SJCRH30 (cell line): ENCODE measurements around the gene LRRC2. TPM values are rescaled to one million over a fixed set of nuclear protein-coding genes. Genes with fewer than 3 reads are reported as not detected.

Experiments used
- DNase-seq, 2 experiments: peaks; one replicate each; pipeline ENCODE4 v3.0.0-alpha.2; 2015 to 2020
- H3K27ac ChIP-seq: fragments of 250-450 bp; sonication (Bioruptor Pico); 2 replicates; pipeline ENCODE4 v1.5.1; 2020; ENCODE audit warnings: mild to moderate bottlenecking, moderate library complexity
- H3K27me3 ChIP-seq: fragments of 250-450 bp; sonication (Bioruptor Pico); 2 replicates; pipeline ENCODE4 v1.5.1; 2020; ENCODE audit warnings: mild to moderate bottlenecking, moderate library complexity
- H3K36me3 ChIP-seq: fragments of 250-450 bp; sonication (Bioruptor Pico); 2 replicates; pipeline ENCODE4 v1.5.1; 2020; ENCODE audit warnings: mild to moderate bottlenecking, moderate library complexity
- H3K4me1 ChIP-seq: fragments of 250-450 bp; sonication (Bioruptor Pico); 2 replicates; pipeline ENCODE4 v1.5.1; 2020; ENCODE audit warnings: mild to moderate bottlenecking, moderate library complexity
- H3K4me3 ChIP-seq: fragments of 250-450 bp; sonication (Bioruptor Pico); 2 replicates; pipeline ENCODE4 v1.5.1; 2020; ENCODE audit warnings: mild to moderate bottlenecking, moderate library complexity
- H3K9me3 ChIP-seq: fragments of 250-450 bp; sonication (Bioruptor Pico); replicated peaks from 2 replicates; pipeline ENCODE4 v1.5.1; 2020; ENCODE audit warnings: mild to moderate bottlenecking, moderate library complexity
- total RNA-seq: library from RNA; depleted of rRNA; stranded (reverse); fragments of >200 nt; shearing (Covaris generic); gene quantifications from 2 replicates; pipeline ENCODE4 v1.2.3, GENCODE V29; 2014; rRNA removed

The LRRC2 gene, protein sequence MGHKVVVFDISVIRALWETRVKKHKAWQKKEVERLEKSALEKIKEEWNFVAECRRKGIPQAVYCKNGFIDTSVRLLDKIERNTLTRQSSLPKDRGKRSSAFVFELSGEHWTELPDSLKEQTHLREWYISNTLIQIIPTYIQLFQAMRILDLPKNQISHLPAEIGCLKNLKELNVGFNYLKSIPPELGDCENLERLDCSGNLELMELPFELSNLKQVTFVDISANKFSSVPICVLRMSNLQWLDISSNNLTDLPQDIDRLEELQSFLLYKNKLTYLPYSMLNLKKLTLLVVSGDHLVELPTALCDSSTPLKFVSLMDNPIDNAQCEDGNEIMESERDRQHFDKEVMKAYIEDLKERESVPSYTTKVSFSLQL
- not detected in 2 replicates for total RNA-seq

DNA sequence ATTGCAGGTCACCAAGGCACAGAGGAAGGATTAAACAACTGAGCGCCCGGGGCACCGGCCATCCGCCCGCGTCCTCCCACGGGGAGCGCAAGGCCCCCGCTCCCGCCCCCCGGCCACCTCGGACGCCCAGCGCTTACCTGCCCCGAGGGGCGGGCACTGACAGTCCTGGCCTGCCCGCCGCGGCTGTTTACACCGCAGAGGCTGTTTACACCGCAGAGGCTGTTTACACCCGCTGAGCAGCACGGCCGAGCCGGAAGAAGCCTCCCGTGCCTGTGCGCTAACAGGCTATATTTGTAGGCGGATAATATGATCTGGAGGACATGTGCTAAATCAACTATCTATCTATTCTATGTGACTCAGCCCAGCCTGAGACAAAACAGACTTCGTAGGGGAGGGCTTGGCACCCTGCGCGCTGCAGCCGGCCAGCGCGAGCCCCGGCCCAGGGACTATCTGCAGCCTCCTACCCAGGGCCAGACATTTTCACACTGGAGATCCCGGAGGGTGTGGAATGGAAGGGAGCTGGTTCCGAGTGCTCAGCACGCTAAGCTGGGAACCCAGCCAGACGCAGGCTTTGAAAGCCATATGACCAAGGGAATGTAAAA, at the start of gene LRRC2:
Gene LRRC2, minus strand, starts transcription at position 263 of the 602 bp plus-strand sequence. CDS start 14,711 bp downstream, outside the sequence.
- Histone ChIP-seq H3K27me3 (no peaks in the 10 kb centered on the region), H3K9me3 (no peaks in the 10 kb centered on the region), H3K4me3 (no peak within 1 kb of the TSS), H3K36me3 (no peaks in the 10 kb centered on the region), H3K4me1 (no peaks in the 10 kb centered on the region), H3K27ac (no peak within 1 kb of the TSS)
- no peak for DNase-seq

DNA sequence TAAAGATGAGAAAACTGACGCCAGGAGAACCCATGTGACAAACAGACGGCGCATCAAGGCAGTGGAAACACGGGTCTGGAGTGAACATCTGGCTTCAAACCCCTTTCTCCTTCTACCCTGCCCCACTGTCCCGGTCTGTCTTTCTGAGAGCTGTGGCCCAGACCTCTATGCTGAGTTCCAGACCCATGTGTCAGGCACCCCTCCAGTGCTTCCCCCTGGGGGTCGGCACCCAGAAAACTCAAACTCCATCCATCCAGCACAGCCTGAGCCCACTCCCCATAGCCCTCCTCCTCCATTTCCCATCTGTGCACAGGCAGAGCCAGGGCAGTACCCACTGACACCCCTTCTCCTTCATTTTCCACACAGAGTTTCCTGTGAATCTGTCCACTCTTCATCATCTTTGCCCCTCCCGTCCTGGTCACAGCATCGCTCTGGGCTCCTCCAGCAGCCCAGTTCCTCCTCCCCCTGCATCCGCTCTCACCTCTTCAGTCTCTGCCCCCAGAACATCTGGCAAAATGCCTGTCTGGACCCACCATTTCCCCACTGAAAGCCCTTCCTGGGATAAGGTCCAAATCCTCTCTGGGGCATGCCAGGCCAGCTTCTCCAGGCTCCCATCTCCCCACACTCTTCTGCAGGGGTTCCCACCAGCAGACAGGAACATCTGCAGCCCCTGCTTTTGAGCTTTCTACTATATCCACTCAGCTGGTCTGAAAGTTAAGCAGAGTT, 49.1 kb upstream of the LRRC2 start:
- no peak for DNase-seq
- Histone ChIP-seq H3K27ac (no peak overlapping the region), H3K27me3 (no peaks in the 10 kb centered on the region), H3K9me3 (no peaks in the 10 kb centered on the region), H3K4me3 (no peak overlapping the region), H3K36me3 (no peaks in the 10 kb centered on the region), H3K4me1 (peaks cover 4% of the 10 kb centered on the region; the same call in 1 of the 2 replicates)

DNA sequence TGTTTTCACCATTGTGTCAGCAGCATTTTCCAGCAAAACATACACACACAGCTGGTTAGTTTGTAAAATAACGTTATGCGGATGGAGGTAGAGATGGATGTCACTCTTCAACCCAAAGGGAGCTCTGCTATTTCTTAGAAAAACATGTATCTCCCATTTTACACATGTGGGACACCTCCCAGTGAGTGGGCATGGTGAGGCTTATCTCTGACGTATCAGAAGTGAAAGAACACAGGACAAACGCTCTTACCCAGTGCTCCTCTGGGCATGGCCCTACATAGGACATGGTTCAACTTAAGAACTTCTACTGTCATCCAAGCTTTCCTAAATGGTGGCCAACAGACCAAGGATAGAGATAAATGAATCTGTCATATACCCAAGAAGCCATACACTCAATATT, 48.3 kb upstream of the LRRC2 start:
- Histone ChIP-seq H3K36me3 (no peaks in the 10 kb centered on the region), H3K27ac (no peak overlapping the region), H3K27me3 (no peaks in the 10 kb centered on the region), H3K9me3 (no peaks in the 10 kb centered on the region), H3K4me3 (no peak overlapping the region), H3K4me1 (peaks cover 4% of the 10 kb centered on the region; the same call in 1 of the 2 replicates)
- DNase-seq: no peak

DNA sequence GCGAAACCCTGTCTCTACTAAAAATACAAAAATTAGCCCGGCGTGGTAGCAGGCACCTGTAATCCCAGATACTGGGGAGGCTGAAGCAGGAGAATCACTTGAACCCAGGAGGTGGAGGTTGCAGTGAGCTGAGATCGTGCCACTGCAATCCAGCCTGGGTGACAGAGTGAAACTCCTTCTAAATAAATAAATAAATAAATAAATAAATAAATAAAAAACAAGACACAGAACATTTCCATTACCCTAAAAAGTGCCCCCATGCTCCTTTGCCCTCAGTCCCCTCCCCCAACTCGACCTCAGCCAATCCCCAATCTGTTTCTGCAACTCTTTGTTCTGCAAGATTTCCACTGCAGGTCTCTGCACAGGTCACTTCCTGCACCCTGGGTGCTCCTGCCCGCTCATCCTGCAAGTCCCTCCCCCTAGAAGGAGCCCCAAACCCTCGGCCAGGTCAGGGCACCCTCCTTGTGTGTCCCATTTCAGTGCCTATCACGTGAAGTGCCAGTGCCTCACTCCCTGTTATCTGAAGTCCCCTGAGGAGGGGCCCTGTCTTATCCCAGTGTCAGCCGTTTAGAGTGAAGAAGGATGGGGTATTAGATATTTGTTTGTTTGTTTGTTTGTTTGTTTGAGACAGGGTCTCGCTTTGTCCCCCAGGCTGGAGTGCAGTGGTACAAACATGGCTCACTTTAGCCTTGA, 47.4 kb upstream of the LRRC2 start:
- H3K27me3 ChIP-seq: no peaks in the 10 kb centered on the region
- no peaks in the 10 kb centered on the region for H3K9me3 ChIP-seq
- no peak for DNase-seq
- no peaks in the 10 kb centered on the region for H3K36me3 ChIP-seq
- peaks cover 4% of the 10 kb centered on the region; the same call in 1 of the 2 replicates for H3K4me1 ChIP-seq
- no peak overlapping the region for H3K4me3 ChIP-seq
- H3K27ac ChIP-seq: no peak overlapping the region

DNA sequence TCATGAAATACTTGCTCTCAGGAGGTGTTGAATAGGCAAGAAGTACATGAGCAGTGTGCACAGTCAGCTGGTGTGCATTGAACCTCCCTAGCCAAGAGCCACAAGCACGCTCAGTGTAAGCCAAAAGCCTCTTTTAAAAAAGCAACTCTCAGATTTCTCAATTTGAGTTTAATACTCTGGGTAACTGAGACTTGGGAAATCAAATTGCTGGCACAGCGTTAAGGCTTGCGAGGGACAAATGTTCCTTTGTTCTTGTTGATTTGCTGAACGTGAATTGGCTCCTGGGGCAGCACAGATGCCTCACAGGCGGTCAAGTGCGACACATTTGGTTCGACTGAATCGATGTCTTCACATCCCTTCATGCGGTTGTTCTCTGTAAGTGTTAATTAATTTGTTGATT, 46.2 kb upstream of the LRRC2 start, which contains the start of gene FAM240A:
Gene FAM240A, plus strand, starts transcription at position 202 of the 400 bp plus-strand sequence. Its CDS starts 159 bp downstream, at position 361.
- Histone ChIP-seq H3K9me3 (no peaks in the 10 kb centered on the region), H3K27me3 (no peaks in the 10 kb centered on the region), H3K4me1 (peaks cover 4% of the 10 kb centered on the region; the same call in 1 of the 2 replicates), H3K36me3 (no peaks in the 10 kb centered on the region), H3K27ac (no peak within 1 kb of the TSS), H3K4me3 (no peak within 1 kb of the TSS)
- peak in 1 of 2 experiments; percentile 49 for DNase-seq

DNA sequence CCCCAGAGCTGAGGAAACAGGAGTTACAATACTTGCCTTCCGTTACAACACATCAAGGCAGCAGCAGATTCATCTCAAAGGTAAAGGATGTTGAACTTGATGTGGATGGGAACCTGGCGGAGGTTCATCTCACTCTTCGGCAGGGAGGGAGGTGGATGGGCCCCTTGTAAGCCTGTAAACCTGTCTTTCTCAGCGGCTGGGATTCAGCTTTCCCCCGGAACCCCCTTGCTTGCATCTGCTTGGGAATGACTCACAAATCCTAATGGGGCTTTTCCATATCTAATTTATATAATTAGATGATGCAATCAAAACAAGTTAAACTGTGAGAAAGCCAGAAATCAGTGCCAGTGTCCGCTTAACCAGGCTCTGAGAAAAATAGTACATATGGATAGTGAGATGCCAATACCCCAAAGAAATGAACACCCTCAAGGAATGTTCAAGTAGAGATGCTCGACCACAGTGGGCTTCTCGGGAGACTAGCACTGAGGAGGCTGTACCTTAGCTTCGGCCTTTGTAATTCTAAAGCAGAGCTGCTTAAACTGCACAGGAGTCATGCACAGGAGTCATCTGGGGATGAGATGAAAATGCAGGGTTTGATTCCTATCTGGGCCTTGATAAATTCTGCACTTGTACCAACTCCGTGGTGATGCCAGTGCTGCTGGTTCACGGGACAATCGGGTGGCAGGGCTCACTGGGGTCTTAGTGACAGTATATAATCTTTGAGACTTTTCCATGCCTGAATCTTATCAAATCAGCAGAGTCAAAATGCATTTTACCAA, 44.0 kb upstream of the LRRC2 start:
- H3K27me3 ChIP-seq: no peaks in the 10 kb centered on the region
- no peak for DNase-seq
- H3K27ac ChIP-seq: no peak overlapping the region
- no peaks in the 10 kb centered on the region for H3K9me3 ChIP-seq
- H3K36me3 ChIP-seq: no peaks in the 10 kb centered on the region
- peaks cover 4% of the 10 kb centered on the region; the same call in 1 of the 2 replicates for H3K4me1 ChIP-seq
- no peak overlapping the region for H3K4me3 ChIP-seq

DNA sequence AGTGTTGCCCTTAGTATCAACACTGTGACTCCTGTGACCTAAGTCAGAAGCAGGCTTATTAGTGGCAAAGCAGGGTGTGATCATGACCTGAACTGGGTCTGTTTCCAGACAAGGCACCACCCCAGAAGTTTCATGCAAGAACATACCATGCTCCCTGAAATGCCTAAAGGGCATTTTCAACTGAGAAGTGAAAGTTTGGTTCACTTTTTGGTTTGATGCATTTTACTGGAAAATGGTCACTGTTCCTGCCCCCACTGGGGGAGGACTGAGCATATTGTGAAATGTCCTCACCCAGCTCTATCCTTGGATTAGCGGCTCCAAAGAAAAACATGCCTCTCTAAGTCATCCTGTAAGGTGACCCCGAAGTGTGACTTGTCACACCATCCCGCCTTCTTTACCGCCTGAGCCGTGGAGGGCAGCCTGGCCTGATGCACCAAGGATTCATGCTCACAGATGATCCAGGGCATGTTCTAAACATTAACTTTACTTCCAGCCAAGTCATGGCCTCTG, 43.2 kb upstream of the LRRC2 start:
- DNase-seq: no peak
- H3K4me1 ChIP-seq: peaks cover 4% of the 10 kb centered on the region; the same call in 1 of the 2 replicates
- no peak overlapping the region for H3K4me3 ChIP-seq
- H3K36me3 ChIP-seq: no peaks in the 10 kb centered on the region
- H3K27me3 ChIP-seq: no peaks in the 10 kb centered on the region
- H3K27ac ChIP-seq: no peak overlapping the region
- H3K9me3 ChIP-seq: no peaks in the 10 kb centered on the region

DNA sequence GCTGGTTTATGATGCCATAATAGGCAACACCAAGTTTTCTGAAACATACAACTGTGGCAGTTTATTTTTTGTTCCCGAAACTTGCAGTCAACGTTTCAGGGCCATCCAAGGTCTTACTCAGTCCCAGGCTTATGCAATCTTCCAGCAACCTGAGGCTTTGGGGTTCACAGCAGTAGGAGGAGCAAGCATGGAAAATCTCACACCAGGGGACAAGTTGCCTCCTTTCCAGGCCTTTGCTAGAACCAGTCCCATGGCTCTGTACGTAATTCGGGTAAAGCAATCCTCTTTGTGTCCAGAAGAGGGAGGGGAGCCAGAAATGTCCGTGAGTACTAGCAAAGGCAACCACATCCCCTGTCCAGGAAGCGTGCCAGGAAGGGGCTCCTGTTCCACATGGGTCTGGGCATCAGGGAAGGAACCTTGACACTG, 41.5 kb upstream of the LRRC2 start:
- no peak overlapping the region for H3K4me3 ChIP-seq
- H3K4me1 ChIP-seq: peaks cover 4% of the 10 kb centered on the region; the same call in 1 of the 2 replicates
- no peaks in the 10 kb centered on the region for H3K27me3 ChIP-seq
- H3K36me3 ChIP-seq: no peaks in the 10 kb centered on the region
- H3K27ac ChIP-seq: no peak overlapping the region
- peak; percentile 20 to 54 for DNase-seq
- H3K9me3 ChIP-seq: no peaks in the 10 kb centered on the region

DNA sequence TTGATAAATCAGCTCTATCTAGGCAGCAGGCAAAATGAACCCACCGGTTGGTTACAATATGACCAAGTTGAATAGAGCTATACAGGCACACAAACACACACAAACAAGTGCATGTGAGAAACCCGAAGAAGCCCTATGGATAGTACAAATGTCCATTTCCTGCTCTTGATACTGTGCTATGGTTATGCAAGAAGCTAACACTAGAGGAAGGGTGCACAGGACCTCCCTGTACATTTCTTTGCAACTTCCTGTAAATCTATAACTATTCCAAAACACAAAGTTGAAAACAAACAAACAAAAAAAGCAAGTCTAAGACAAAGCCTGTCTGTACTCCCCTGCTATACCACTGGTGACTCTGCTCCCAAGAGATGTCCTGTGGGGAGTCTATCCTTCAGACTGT, 38.0 kb upstream of the LRRC2 start:
- no peak for DNase-seq
- Histone ChIP-seq H3K4me1 (no peaks in the 10 kb centered on the region), H3K9me3 (no peaks in the 10 kb centered on the region), H3K27ac (no peak overlapping the region), H3K27me3 (no peaks in the 10 kb centered on the region), H3K4me3 (no peak overlapping the region), H3K36me3 (no peaks in the 10 kb centered on the region)

DNA sequence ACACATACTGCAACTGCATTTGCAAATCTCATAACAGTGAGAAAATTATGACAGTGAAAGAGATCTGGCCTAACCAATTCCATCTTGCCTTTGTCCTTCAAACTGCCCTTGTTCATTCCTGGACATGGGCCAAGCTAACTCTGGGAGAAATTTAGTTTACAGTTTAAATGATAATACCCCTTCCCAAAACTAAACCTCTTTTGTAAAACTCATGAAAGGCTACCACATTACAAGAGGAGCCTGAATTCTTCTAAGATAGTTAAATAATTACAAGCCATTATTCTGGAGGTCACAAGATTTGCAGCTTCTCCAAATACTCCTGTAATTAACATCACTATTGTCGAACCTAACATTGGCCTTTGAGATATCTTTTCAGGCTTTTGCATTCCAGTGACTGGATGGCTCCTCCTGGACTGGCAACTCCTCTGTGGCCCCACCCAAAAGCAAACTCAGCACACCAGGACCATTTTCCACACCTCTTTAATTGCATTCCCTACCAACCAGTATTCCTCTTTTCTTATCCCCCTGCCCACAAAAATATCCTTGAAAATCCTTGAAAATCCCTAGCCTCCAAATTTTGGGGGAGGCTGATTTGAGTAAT, 37.4 kb upstream of the LRRC2 start:
- H3K27ac ChIP-seq: no peak overlapping the region
- H3K36me3 ChIP-seq: no peaks in the 10 kb centered on the region
- no peak for DNase-seq
- no peaks in the 10 kb centered on the region for H3K4me1 ChIP-seq
- no peaks in the 10 kb centered on the region for H3K27me3 ChIP-seq
- H3K4me3 ChIP-seq: no peak overlapping the region
- no peaks in the 10 kb centered on the region for H3K9me3 ChIP-seq

DNA sequence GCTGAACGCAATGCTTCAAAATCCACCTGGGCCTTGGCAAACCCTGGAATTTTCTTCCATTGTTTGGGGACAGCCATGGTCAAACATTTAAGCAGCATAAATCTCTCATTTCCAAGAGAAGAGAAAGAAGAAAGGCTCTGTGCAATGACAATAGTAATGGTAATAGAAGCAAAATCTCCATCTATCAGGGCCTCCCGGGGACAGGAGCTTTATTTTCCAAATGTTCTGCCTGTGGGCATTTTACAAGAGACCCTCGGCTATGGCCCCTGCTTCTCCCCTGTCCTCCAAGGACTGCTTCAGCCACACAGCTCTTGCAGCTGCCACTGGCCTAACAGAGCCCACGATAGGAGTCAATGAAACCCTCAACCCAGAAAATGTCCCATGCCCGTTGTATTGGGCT, 33.5 kb upstream of the LRRC2 start:
- Histone ChIP-seq H3K27ac (no peak overlapping the region), H3K4me1 (no peaks in the 10 kb centered on the region), H3K27me3 (no peaks in the 10 kb centered on the region), H3K4me3 (no peak overlapping the region), H3K36me3 (no peaks in the 10 kb centered on the region), H3K9me3 (no peaks in the 10 kb centered on the region)
- DNase-seq: no peak

DNA sequence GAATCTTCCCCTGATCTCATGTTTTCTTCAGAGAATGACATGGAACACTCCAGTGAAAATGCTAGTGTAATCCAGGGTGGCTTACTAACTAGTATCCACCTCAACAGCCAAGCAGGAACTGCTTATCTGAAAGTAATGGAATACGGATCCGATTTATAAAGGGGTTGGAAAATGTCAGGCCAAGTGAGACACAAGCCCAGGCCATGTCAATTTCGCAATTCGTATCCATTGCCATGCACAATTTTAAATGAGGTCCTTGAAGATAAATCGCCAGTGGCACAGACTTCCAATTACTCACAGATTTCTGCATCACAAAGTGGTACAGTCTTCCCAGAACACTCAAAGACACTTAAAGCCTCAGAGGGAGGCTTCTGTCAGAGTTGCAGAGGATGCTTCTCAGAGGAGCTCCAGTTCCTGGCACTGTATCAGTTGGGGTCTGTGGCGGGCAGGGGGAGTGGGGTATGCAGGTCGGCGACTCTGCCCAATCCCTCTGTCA, 29.8 kb upstream of the LRRC2 start:
- DNase-seq: no peak

DNA sequence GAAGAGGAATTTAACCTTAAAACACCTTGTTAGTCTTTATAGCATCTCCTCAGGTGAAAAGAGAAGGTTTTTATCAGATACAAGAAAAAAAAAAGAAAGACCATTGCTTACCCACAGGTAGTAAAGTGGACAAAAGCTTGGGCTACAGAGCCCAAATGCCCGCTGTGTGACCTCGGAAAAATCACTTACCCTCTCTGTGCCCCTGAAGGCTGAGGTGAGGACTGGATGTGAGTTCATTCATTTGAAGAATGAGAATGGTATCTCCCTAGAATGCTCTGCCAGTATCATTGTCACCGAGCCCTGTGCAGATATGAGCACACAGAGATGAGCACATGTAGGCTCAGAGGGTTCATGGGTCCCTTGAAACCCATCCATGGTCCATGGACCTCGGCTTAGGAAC, 28.6 kb upstream of the LRRC2 start:
- H3K27me3 ChIP-seq: no peaks in the 10 kb centered on the region
- no peaks in the 10 kb centered on the region for H3K4me1 ChIP-seq
- H3K36me3 ChIP-seq: no peaks in the 10 kb centered on the region
- DNase-seq: no peak
- no peak overlapping the region for H3K27ac ChIP-seq
- H3K4me3 ChIP-seq: no peak overlapping the region
- H3K9me3 ChIP-seq: no peaks in the 10 kb centered on the region

More for the DNA sequence above, 29.8 kb upstream of the LRRC2 start:
- Histone ChIP-seq H3K9me3 (no peaks in the 10 kb centered on the region), H3K4me1 (no peaks in the 10 kb centered on the region), H3K4me3 (no peak overlapping the region), H3K27me3 (no peaks in the 10 kb centered on the region), H3K36me3 (no peaks in the 10 kb centered on the region), H3K27ac (no peak overlapping the region)
